ENCODE results near the gene DHRS11.

Gene DHRS11

DNA sequence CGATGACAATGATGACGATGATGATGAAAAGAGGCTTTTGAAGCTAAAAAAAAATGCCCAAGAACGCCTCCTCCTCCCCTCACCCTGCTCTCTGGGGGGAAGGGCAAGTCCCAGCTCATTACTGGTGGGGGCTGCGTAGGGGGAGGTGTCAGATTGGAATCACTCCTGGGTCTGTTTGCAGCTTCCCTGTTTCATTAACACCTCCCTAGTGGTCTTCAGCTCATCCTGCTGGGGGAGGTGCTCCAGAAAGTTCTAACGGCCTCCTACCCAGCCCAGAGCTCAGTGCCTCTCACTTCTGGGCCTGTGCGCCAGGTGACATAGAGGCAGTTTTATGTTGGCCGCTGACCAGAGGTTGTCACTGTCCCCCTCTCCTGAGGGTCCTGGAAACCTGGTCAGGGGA lies 22.4 kb downstream of the DHRS11 start:
- no peak for DNase-seq (ENCODE audit: low spot score)

DNA sequence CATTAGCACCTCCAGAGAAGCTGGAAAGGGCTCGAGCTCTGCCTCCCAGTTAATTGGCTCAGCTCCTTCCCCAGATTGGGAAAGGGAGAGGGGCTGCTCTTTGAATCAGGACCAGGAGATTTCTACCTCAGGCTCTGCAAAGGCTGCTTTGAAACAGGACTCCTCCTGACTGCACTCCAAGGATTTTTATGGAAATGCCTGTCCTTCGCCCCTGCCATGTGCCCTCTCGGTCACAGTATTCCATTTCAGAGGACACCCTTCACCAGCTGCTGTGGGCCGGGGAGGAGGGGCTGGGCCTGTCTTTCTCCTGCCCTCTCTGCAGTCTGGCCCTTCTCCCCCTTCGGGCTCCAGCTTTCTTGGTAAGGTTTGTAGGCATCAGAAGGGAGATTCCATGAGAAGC lies 23.3 kb downstream of the DHRS11 start:
- DNase-seq (ENCODE audit: low spot score): no peak

DNA sequence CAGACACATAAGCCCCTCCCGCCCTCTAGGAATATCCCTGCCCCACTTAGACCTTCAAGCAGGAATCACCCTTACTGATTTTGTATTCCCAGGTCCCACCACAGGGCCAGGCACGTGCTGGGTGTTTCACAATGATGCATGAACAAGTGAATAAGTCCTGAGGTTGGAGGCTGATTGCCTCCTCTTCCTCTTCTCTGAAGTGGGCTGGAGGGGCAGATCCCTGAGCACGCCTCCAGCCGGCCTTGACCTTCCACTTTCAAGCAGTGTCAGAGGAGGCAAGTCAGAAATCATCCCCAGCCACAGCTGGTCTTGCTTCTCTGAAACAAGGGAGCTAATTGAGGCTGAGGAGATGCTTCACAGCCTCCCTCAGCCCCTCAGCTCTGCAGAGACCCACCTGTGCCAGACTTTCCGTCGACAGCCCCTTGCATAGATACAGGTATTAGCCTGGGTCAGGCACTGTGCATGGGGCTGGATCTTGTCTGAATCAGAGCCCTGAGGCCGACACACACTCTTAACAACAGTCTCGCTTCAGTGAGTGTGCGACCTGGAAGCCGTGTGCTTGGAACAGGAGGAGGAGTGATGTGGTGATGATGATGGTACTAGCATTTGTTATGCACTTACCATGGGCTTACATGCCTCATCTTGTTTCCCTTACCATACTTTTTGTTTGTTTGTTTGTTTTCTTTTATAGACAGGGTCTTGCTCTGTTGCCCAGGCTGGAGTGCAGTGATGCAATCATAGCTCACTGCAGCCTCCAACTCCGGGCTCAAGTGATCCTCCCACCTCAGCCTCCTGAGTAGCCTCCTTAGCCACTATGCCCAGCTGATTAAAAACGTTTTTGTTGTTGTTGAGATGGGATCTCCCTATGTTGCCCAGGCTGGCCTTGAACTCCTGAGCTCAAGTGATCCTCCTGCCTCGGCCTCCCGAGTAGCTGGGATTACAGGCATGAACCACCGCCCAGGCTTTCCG lies 24.7 kb downstream of the DHRS11 start:
- no peak for DNase-seq (ENCODE audit: low spot score)

DNA sequence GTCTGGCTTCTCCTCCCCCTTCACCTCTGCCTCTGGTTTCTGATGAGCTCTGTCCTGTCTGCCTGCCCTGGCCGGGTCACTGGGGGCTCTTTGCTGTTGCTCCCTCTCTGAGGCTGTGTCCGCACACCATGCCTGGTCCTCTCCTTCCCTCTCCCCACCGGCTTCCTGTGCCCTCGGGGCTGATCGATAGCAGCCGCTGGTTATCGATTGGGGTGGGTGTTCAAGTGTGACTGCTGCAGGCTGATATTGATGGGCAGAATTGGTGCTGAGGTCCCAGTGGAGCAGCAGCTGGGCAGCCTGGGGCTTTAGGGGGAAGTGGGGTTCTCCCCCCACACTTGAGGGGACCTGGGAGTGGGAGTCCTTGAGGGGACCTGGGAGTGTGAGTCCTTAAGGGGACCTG lies 26.1 kb downstream of the DHRS11 start:
- DNase-seq (ENCODE audit: low spot score): no peak

DNA sequence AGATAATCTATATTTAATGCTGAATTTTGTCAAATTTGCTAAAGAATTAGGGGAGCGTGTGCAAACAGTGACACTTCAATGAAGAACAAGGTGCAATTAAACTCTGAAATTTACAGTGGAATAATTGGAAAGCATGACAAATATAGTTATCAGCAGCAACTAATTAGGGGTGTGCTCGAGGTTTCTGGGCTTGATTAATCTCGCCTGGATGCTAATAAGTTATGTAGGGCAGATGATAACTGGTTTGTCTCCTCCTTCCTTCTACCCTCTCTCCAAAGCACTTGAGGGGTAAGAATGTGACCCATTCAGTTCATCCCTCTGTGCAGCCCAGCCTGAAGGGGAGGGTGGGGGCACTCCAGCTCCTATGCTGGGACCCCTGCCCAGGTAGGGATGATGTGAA lies 31.6 kb downstream of the DHRS11 start:
- DNase-seq (ENCODE audit: low spot score): no peak

DNA sequence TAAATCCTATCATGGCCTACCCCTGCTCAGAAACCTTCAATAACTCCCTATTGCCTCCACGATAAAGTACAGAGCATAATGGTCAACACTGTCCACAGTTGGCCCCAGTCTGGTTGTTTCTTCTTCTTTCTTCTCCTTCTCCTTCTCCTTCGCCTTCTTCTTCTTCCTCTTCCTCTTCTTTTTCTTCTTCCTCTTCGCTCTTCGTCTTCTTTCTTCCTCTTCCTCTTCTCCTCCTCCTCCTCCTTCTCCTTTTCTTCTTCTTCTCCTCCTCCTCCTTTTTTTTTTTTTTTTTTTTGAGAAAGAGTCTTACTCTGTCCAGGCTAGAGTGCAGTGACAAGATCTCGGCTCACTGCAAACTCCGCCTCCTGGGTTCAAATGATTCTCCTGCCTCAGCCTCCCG lies 33.5 kb downstream of the DHRS11 start:
- no peak for DNase-seq (ENCODE audit: low spot score)

DNA sequence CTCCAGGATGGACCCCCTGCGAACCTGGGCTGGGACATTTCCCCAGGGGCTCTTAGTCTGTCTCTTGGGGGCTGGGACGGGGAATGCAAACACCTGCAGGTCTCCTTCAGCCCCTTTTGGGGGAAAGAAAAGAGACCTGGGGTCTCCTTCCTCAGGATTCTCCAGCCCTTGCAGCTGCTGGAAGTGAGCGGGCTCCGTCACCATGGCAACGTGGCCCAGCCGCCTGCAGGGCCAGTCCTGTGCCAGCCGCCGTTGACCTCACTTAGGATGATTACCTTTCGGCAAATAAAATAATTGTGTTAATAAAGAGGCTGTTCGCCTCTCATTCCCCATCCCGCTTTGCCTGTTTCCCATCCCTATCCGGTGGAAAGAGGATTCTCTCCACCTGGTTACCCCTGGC lies 35.4 kb downstream of the DHRS11 start:
- no peak for DNase-seq (ENCODE audit: low spot score)

DNA sequence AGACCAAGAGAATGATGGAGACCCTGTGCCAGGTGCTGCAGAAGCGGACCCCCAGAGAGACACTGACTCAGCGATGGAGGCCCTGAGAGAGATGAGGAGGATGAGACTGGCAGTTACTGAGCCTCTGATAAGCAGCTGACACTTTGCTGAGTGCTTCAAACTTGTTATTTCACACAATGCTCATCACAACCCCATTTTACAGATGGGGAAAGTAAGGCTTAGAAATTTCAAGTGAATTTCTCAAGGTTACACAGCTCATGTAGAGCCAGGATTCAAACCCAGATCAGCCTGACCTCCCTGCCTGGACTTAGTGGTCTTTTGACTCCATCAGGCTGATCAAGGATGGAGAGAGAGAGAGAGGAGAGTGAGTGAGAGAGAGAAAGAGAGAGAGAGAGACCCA lies 36.9 kb downstream of the DHRS11 start:
- no peak for DNase-seq (ENCODE audit: low spot score)

DNA sequence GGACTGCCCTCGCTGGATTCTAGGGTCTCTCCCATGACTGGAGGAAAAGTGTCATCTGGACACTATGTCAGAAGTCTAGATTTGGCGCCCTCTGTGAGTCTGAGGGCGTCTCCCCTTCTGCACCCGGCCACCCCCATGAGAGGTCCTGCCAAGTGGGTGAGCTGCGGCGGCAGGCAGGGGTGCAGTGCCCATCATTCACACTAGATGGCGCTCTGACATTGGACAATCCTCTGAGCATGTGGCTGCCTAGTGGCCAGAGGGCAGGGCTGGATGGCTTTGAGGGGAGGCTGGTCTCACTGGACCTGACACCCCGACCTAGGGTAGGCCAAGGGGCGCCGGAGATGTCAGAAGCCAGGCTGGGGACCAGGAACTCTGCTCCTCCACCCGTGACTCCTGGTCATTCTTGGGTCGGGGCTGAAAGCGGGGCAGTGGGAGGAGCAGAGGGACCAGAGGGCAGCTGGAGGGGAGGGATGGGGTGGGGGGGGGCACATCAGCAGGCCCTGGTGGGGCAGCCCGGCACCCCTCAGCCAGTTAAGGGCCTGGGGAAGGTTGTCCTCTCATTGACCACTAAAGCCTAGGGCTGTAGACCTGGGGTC lies 37.7 kb downstream of the DHRS11 start:
- peak; percentile 73 for DNase-seq (ENCODE audit: low spot score)

DNA sequence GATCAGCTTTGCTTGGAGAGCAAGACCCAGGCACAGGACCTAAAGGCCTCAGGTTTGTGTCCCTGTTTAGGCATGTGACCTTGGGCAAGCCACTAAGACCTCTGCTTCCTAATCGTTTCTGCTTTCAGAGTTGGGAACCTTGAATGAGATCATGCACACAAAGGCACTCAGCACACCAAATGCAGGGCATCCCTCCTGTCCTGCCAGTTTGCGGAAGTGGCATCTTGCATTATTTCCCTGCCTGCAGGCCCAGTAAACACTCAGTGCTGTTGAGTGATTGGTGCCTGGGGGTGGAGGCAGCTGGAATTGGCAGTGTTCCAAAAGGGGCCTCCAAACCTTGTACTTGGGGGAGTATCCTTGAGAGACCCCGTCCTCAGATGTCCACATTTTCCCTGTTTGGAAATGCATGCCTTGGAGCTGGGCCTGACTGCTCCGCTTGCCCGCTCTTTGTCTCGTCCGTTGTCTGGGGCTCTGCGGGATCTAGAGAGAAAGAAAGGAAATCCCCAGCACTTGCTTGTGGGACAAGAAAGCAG lies 38.4 kb downstream of the DHRS11 start:
- no peak for DNase-seq (ENCODE audit: low spot score)

DNA sequence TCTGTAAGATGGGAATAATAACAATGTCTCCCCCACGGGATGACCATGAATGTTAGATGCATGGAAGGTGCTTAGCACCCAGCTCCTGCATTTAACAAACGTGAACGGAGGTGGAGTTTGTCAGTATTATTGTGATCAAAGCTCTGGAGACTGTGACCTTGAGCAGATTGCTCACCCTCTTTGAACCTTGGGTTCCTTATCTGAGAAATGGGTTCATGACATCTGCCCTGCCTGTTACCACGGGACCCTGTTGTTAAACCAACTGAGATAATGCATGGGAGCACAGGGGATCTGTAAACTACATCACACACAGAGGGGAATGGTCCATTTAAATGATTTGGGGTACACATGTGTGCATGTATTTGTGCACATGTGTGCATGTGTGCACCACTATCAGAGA lies 39.3 kb downstream of the DHRS11 start:
- DNase-seq (ENCODE audit: low spot score): no peak

DNA sequence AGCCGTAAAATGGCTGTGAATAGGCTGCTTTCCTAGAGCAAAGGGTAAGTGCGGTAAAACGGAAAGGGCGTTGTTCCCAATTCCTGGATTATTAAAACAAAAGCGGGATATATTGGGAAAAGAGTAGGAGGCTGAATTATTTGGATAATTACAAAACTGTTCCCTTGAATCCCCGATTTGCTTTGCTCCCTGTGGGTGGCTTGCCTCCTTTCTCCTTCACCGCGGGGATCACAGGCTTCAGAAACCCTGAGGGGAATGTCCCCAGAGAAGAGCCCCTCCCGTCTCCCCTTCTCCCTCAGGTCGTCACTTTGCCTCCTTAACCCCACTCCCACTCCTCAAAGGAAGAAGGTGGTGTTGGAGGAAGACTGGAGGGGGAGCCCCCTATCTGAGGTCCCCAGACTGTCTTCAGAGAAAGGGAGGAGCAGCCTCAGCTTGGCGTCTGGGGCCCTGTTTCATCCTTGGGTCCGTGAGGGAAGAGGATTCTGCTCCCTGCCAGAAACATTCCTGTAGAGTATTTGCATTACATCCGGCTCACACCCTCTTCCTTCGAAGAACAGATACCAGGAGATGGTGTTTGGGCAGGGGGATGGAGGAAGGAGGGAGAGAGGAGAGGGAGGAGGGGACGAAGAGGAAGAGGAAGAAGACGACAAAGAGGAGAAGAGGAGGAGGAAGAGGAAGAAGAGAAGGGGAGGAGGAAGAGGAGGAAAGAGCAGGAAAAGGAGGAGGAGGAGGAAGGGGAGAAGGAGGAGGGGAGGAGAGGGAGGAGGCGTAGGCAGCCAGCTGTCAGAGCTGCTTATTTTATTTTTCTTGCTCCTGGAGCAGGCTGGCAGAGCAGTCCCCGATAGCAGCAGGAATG lies 41.5 kb downstream of the DHRS11 start:
- DNase-seq (ENCODE audit: low spot score): no peak

DNA sequence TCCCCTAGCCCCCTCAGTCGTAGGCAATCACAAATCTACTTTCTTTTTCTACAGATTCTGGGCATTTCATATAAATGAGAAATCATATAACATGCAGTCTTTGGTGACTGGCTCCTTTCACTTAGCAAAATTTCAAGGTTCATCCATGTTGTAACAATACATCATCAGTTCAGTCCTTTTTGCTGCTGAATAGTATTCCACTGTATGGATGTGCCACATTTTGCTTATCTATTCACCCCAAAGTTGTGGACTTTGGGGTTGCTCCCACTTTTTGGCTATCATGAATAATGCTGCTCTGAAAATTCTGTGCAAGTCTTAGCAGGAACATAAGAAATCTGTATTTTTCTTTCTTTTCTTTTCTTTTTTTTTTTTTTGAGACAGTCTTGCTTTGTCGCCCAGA lies 48.7 kb downstream of the DHRS11 start:
- no peak for DNase-seq (ENCODE audit: low spot score)

DNA sequence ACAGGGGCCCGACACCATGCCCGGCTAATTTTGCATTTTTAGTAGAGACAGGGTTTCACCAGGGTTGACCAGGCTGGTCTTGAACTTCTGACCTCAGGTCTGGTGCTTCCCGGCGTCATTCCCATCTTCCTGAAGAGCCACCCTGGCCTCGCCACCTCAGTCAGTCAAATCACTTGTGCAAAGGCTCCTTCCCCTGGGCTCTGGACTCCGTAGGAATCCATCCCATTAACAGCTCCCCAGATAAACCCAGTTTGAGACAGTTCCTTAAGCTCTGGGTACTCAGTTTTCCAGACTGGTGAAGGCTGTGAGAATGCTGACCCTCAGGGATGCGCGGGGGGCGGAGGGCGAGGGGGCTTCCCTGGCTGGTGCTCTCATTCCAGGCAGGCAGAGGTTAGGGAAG lies 49.2 kb downstream of the DHRS11 start:
- no peak for DNase-seq (ENCODE audit: low spot score)

DNA sequence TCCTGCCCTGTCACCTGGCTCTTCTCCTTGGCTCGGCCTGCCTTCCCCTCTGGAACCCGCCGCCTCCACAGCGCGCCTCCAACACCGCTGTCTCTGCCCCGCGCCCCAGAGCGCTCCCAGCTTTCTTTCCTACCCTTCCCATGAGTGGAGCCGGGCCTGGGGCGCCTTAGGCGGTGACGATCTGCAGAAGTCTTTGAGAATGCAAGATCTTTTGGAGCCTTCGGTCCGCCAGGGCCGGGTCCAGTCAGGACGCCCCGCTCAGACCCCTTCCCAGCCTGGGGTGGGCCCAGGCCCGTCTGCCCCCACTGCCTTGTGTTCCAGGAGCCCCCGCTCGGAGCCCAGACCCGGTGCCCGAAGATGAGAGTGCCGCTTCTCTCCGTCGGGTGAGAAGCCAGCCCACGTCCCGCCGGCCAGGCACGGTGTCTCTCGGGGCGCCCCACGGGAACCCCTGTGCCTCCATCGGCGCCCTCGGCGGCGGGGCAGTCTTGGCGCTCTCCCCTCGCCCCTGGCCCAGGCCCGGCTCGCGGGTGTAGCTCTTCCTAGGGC lies 49.7 kb downstream of the DHRS11 start:
- no peak for DNase-seq (ENCODE audit: low spot score)

DNA sequence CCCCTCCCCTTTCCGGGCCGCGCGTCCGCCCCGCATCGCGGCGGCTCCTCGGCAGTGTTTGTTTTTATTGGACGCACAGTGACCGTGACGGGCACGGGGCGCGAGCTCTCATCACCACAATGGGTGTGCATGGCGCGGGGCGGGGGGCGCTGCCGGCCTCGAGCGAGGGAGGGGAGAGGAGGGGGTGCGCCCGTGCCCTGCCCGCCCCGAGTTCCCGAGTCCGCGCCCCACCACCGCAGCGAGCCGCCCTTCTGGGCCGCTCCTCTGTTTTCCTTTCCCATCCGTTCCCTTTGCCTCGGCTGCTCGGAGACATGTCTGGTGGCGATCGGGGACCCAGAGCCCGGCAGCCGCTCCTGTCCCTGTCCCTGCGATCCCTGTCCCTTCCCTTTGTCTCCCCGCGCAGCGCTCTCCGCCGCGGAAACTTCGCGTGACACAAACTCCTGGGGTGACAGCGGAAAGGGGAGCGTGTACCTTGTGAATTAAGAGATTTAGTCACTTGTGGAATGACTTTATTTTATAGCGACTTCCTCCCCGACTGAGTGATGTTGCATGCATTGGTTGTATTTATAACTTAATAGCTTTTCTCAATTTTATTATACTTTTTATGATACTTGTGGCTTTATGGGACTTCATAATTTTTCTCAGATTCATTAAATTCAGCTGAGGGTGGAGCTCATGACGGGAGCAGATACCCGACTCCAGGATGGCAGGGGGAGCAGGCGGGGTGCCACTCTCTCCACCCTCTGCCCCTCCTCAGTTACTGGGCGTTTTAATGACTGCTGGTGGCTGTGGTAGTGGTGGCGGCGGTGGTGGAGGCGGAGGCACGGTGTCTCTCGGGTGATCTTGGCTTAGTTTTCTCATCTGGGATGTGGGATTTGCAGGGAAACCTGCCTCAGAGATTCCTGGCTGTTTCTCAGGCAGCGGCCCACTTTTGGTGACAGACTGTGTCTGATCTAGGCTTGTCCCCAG lies 50.5 kb downstream of the DHRS11 start:
- DNase-seq (ENCODE audit: low spot score): no peak

DNA sequence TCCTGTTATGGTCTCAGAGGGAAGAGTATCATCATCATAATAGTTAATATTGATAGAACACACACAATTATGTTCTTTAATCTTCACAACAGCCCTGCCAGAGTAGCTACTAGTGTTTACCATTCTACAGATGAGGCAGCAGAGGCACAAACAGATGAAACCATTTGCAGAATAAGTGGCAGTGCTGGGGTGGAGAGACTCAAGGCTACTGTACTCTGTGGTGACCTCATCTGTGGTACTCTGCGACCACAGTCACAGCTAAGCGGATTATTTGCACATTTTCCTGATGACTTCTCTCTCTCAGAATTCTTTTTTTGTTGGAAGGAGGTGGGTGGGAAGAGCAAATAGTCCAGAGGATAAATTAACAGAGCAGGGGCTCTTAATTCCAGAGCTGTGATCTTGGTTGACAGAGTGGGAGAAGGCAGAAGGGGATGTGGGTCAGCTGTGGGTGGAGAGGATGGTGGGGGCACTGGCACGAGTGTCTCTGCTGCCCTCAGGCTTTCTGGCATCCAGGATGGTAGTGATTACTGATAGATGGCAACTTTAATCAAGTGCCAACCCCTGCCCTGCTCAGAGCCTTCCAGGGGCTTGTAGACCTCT lies 51.5 kb downstream of the DHRS11 start:
- no peak for DNase-seq (ENCODE audit: low spot score)

DNA sequence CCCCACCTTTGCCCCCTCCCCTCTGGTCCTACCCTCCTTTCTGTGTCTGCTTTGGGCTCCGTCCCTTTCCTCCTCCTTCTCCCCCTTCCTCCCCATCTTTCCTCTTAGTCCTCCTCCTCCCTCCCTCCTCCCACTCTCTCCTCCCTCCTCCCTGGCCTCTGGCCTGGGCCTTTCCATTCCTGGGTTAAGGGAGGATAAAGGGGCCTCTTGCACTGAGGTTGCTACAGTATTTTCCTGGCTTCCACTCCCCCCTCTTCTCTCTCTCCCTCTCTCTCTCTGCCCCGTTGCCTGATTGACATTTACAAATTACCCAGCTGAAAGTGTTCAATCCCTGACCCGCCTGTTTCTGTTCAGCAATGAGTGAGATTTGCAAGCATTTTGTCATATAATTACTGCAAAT lies 53.7 kb downstream of the DHRS11 start:
- DNase-seq (ENCODE audit: low spot score): no peak

DNA sequence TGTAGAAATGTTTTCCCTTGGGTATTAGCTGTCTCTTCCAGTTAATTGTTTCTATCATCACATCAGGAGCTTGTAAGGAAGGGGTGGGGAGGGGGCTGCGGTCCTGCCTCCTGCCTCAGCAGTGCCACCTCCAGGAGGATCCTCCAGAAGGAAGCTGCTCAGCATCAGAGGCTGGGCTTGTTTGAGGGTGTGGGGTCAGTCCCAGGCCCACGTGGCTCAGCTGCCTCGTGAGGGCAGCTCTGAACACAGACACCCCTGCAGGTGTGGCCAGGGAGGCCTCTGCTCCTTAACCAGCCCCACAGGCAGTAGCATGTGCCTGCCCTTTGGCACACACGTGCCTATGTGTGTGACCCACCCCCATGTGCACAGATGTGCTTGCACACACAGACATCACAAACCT lies 56.0 kb downstream of the DHRS11 start:
- DNase-seq (ENCODE audit: low spot score): no peak

DNA sequence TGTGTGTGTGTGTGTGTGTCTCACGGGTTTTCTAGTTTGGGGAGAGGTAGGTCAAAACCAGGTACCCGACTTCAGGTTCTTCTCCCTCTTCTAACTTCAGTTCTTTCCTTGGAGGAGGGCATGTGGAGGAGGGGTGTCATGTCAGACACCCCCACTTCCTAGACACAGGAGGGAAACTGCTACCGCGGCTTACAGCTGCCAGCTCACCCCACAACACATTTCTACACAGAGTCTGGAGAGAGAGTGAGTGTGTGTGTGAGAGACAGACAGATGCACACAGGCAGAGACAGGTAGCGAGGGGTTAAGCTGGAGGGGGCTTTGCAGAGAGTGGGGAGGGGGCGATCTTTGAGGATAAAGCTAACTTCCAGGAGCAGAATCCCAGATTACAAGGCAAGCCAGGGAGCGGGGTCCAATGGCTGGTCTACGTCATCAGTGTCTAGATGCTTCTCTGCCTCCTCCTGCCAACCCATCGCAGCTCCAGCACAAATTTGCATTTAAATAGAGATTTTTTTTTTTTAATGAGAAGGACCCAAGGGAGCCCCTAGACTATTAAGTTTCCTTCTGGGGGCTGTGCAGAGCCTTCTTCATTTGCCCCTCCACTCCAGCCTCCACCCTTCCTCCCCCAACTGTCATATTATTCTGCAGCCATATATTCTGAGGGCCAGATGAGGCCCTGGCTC lies 58.6 kb downstream of the DHRS11 start:
- no peak for DNase-seq (ENCODE audit: low spot score)

Measured in CD4-positive, alpha-beta T cell treated with Interleukin-6 at 100 ng/mL for 8 hours (primary cell).